ENCODE data around the gene UNCX.

- TF ChIP-seq CTCF (IDR thresholded peaks at IDR 0.05): no peak
- TF ChIP-seq POLR2A (IDR thresholded peaks at IDR 0.05): no peak
These were observed 43.9 kb upstream of the UNCX start for GRCh38 chr7:1188720-1189294.

Data from testis (tissue), 2 donors.